Measurements from ENCODE around the gene GLG1.

GRCh38 chr16:74522160-74522559 lies 84.8 kb downstream of the GLG1 start:
- TF ChIP-seq CTCF (IDR thresholded peaks at IDR 0.05; ENCODE audit: insufficient read depth, low read depth, low read length) (no peak), EZH2 (IDR thresholded peaks at IDR 0.05; ENCODE audit: insufficient read depth, low read length) (no peak)
